ENCODE measurements around the gene ST3GAL6.

DNA sequence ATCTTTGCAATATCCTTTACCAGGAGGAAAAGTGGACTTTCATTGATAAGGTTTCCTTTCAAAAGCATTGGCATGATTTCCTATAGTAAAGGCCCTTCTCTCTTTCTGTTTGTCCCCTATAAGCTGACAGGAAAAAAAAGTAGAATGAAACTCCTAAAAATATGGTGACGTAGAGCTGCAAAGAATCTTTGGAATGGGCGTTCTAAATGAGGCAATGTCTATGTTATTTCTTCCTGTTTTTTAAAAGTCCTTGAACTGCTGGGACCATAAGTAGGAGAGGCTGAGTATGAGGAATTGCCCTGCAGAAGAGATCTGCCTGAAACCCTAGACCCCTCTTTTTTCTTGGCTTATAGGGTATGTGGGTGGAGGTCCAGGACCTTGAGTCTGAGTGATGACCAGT lies 17.2 kb downstream of the ST3GAL6 start:
- TF ChIP-seq, protein P1, sequence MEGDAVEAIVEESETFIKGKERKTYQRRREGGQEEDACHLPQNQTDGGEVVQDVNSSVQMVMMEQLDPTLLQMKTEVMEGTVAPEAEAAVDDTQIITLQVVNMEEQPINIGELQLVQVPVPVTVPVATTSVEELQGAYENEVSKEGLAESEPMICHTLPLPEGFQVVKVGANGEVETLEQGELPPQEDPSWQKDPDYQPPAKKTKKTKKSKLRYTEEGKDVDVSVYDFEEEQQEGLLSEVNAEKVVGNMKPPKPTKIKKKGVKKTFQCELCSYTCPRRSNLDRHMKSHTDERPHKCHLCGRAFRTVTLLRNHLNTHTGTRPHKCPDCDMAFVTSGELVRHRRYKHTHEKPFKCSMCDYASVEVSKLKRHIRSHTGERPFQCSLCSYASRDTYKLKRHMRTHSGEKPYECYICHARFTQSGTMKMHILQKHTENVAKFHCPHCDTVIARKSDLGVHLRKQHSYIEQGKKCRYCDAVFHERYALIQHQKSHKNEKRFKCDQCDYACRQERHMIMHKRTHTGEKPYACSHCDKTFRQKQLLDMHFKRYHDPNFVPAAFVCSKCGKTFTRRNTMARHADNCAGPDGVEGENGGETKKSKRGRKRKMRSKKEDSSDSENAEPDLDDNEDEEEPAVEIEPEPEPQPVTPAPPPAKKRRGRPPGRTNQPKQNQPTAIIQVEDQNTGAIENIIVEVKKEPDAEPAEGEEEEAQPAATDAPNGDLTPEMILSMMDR (conservative IDR thresholded peaks at IDR 0.05; ENCODE audit: low read length): no peak
- TF ChIP-seq EZH2phosphoT487 (IDR thresholded peaks at IDR 0.05; ENCODE audit: borderline replicate concordance, low read depth, low read length): no peak

Data from OCI-LY7 (cell line).